ENCODE data around the gene DNAL1. TPM values are rescaled to one million over a fixed set of nuclear protein-coding genes. Genes with fewer than 3 reads are reported as not detected.

DNAL1 gene
- total and polyA plus RNA-seq, 9 of the 15 experiments (the other 6 are each of a cell fraction or from before 2014, with no cell fraction given) = 1.6 to 11.7 (median 4.8) TPM

DNA sequence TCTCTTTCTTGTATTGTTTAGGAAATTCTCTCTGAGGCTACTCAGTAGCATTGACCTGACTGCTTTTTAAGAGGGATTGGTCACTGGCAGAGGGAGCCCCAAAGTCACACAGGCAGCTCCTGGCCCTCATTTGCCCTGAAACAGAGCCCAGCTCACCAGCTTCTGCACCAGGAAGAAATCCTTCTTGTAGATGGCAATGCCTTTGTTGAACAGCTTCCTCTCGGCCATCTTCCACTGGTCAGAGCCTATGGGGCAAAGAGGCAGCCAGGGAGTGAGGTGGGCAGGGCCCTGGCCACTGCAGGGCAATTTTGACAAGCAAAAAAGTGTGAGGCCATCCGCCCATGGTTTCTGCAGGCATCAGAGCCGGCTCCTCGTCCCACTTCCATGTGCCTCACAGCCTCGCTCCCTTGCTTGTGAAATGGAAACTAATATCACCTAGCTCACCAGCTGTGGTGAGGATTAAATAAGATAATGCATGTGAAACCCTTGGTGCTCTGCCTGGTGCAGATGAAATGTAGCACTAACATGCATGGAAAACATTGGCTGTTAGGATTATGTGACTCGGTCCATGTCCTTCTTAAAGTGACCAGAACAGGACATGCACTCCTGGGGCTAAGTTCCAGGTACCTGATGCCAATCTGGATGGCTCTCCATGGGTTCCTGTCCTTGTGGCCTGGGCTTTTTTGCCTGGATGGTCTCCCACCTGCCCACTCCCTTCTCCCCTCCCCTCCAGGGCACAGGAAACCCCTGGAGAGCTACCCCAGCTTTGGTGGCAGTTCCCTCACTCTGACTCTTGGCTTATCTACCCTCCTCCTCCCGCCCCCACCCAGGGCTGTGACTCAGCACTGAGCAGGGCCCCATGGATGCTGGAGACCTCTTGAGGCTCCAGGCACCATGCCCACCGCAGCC is 80.6 kb downstream of the DNAL1 start (continued):
- TF ChIP-seq NEUROD1 (IDR thresholded peaks at IDR 0.05; ENCODE audit: borderline replicate concordance, low read depth, low read length, partially characterized antibody) (peak; percentile 37), ARID1B (IDR thresholded peaks at IDR 0.05) (peak; percentile 79), HMG20A (CRISPR knock-in tag; conservative IDR thresholded peaks at IDR 0.05) (no peak), DPF2 (IDR thresholded peaks at IDR 0.05) (peak; percentile 87), MAZ (CRISPR knock-in tag; conservative IDR thresholded peaks at IDR 0.05 in 1 of 2, IDR thresholded peaks at IDR 0.05 in 1 of 2) (peak; percentile 59 to 93; a peak in 3 of 4 replicates)

DNA sequence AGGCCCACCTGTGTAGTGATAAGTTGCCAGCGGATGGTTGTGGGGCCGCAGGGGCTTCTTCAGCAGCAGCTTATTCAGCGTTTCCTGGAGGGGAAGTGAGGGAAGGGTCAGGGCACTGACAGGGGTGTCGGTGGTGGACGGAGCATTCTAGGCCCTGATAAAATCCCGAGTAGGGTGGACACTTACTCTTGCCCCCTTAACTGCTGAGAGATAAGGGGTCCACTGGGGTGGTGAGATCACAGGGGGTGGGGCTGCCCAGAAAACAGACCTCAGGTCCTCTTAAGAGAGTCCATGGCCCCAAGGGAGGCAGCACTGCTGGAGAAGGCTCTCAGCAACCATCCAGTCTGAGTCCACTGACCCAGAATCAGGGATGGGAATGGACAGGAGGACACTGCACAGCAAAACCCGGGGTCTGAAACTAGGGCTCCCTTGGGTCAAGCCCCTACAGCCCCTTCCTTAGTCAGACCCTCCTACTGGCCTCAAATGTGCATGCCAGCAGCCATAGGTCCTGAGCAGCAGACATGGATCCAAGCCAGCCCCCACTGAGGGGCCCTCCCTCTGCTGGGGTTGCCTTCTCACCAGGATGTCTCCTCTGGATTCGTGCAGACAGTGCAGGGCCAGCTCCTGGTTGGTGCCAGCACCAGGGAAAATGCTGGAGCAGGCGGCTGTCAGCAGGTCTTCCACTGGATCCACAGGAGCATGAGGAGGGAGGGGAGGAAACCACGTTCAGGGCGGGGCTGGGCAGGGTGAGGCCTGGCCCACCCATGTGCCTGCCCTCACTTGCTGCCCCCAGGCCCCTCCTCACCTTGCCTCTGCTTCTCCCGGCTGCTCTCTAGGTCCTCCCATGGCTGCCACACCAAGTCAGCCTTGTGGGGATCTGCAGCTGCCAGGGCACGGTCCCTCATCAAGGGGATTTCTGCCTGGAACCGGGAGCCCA is 81.5 kb downstream of the DNAL1 start:
- Histone ChIP-seq H3K4me3 (no peak overlapping the region), H3K9me3 (replicated peaks; ENCODE audit: control insufficient read depth, insufficient read depth, low read depth, low read length) (no peaks in the 10 kb centered on the region), H2AFZ (ENCODE audit: low read depth, low read length) (peak overlapping the region; percentile 56; the same call in 1 of the 2 replicates), H3K9me1 (ENCODE audit: control insufficient read depth, insufficient read depth, low read length) (peaks cover 2% of the 10 kb centered on the region), H3K79me2 (ENCODE audit: control insufficient read depth, insufficient read depth, low read length) (peaks cover 40% of the 10 kb centered on the region), H3K36me3 (ENCODE audit: control insufficient read depth, insufficient read depth, low read length) (peaks cover 97% of the 10 kb centered on the region), H3K27me3 (ENCODE audit: control insufficient read depth in 2 of 2, insufficient read depth in 2 of 2, low read length in 2 of 2) (no peaks in the 10 kb centered on the region), H3K27ac (ENCODE audit: extremely low read depth, low read depth, low read length) (peak overlapping the region; percentile 61), H3K4me1 (replicated peaks in 1 of 2; ENCODE audit: control insufficient read depth in 2 of 2, insufficient read depth in 2 of 2, low read length in 2 of 2) (peaks cover 41% of the 10 kb centered on the region in 2 experiments), H3K4me2 (ENCODE audit: insufficient read depth, low read length) (peak overlapping the region; percentile 61), H4K20me1 (replicated peaks; ENCODE audit: control insufficient read depth, insufficient read depth, low read length) (no peaks in the 10 kb centered on the region), H3K9ac (ENCODE audit: insufficient read depth in 1 of 2, low read depth in 2 of 2, low read length in 2 of 2) (peak overlapping the region; percentile 38 to 79; a peak in 3 of 4 replicates)
- intact Hi-C loops (cut with micrococcal nuclease) (no loop called here), in situ Hi-C loops (cut with MboI) (loop anchor here (5.0 kb wide), 1 partner anchor 101 kb away; no protein-coding TSS in a partner anchor)
- peak in 1 of 4 experiments; percentile 33 for DNase-seq (ENCODE audit: extremely low read depth in 1 of 4, low spot score in 3 of 4)
- 19% methylated on average over 11 of the region's 14 CpGs for WGBS (ENCODE audit: insufficient coverage, low coverage, missing lambda C conversion rate)
- ATAC-seq = peak; percentile 16
- no TSS peak for BruUV-seq (replicated peaks)
- ChIA-PET POLR2A (interaction anchor here (0.6 to 1.5 kb wide), 2 partner anchors 9 to 11 kb away, joined by 3 to 5 read pairs; no protein-coding TSS in a partner anchor), CTCF (ENCODE audit: low intra/inter-chr PET ratio) (interaction anchor here (0.6 kb wide), 1 partner anchor 309 kb away, joined by 4 read pairs; no protein-coding TSS in a partner anchor)
- FAIRE-seq = no peak
- TF ChIP-seq BRD9 (IDR thresholded peaks at IDR 0.05; ENCODE audit: low read depth, partially characterized antibody) = no peak
- TF ChIP-seq ZNF282 (CRISPR knock-in tag; IDR thresholded peaks at IDR 0.05) = no peak
- peak; percentile 30; the same call in 1 of the 2 replicates for TF ChIP-seq ZFX (CRISPR knock-in tag; IDR thresholded peaks at IDR 0.05)
- TF ChIP-seq DPF2 (IDR thresholded peaks at IDR 0.05) = peak; percentile 65; the same call in 1 of the 2 replicates
- TF ChIP-seq RHOXF2B (CRISPR knock-in tag; conservative IDR thresholded peaks at IDR 0.05) = no peak
- TF ChIP-seq CXXC5 (CRISPR knock-in tag; IDR thresholded peaks at IDR 0.05) = peak; percentile 7; the same call in 1 of the 2 replicates
- TF ChIP-seq SMAD4 (CRISPR knock-in tag; conservative IDR thresholded peaks at IDR 0.05) = 0 out of 2 replicates have a peak, but pooled peaks have one; percentile 16
- no peak for TF ChIP-seq SMARCA4 (IDR thresholded peaks at IDR 0.05)
- no peak for TF ChIP-seq SAP30 (IDR thresholded peaks at IDR 0.05; ENCODE audit: borderline replicate concordance, insufficient read depth, low read depth, low read length, poor library complexity, severe bottlenecking)
- no peak for TF ChIP-seq PML (IDR thresholded peaks at IDR 0.05; ENCODE audit: low read length)
- TF ChIP-seq TEAD1 (CRISPR knock-in tag; IDR thresholded peaks at IDR 0.05) = no peak
- no peak for TF ChIP-seq NBN (IDR thresholded peaks at IDR 0.05; ENCODE audit: low read depth)
- TF ChIP-seq MYBL2 (IDR thresholded peaks at IDR 0.05; ENCODE audit: low read depth) = no peak
- TF ChIP-seq MYBL2 (CRISPR knock-in tag; IDR thresholded peaks at IDR 0.05; ENCODE audit: borderline replicate concordance) = no peak
- TF ChIP-seq ZNF668 (CRISPR knock-in tag; IDR thresholded peaks at IDR 0.05) = no peak
- no peak for TF ChIP-seq ZNF764 (CRISPR knock-in tag; IDR thresholded peaks at IDR 0.05; ENCODE audit: low read depth)

All from K562 (cell line).